Measurements from ENCODE around the gene NBPF20. TPM values are rescaled to one million over a fixed set of nuclear protein-coding genes. Genes with fewer than 3 reads are reported as not detected.
"Not testable (repeated sequence)": the region's sequence is repeated elsewhere in the genome, so short reads cannot be mapped to it uniquely, and the experiment has no call there.

NBPF20 gene
- total RNA-seq, 1 donor from 2014 or later: 1.2 TPM

GRCh38 chr1:145407266-145407665, 18.1 kb downstream of the NBPF20 start:
- not testable (repeated sequence) for H3K36me3 Mint-ChIP-seq (ENCODE audit: unreplicated experiment); H3K4me3 Mint-ChIP-seq (ENCODE audit: unreplicated experiment)

GRCh38 chr1:145404949-145405348, 20.5 kb downstream of the NBPF20 start:
- H3K36me3 Mint-ChIP-seq (ENCODE audit: unreplicated experiment); H3K4me1 Mint-ChIP-seq (ENCODE audit: low read depth, unreplicated experiment); H3K27me3 Mint-ChIP-seq (ENCODE audit: unreplicated experiment); H3K27ac Mint-ChIP-seq (ENCODE audit: unreplicated experiment); H3K9me3 Mint-ChIP-seq (ENCODE audit: unreplicated experiment); H3K4me3 Mint-ChIP-seq (ENCODE audit: unreplicated experiment); DNase-seq: not testable (repeated sequence)

More at GRCh38 chr1:145407266-145407665, 18.1 kb downstream of the NBPF20 start:
- not testable (repeated sequence) for H3K27ac Mint-ChIP-seq (ENCODE audit: unreplicated experiment); H3K9me3 Mint-ChIP-seq (ENCODE audit: unreplicated experiment); DNase-seq; H3K4me1 Mint-ChIP-seq (ENCODE audit: low read depth, unreplicated experiment); H3K27me3 Mint-ChIP-seq (ENCODE audit: unreplicated experiment)

DNA sequence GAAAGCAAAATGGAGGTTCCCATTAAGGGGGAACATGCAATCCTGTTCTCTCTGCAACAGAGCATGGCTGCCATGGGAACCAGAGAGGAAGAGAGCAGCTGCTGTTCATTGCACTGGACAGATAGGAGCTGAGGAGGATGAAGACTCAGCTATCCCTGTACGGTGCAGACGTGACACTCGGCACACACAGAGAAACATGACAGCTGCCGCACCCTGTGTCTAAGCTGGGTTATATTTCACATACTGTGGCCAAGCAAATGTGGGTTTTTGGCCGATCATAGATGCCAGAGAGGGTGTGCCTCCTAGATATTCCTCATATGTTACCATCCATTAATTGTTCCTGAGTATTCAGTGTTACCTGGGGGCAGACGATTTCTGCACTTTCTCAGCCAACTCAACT, 24.7 kb downstream of the NBPF20 start:
- not testable (repeated sequence) for H3K9me3 Mint-ChIP-seq (ENCODE audit: unreplicated experiment); DNase-seq; H3K27ac Mint-ChIP-seq (ENCODE audit: unreplicated experiment); H3K4me3 Mint-ChIP-seq (ENCODE audit: unreplicated experiment); H3K4me1 Mint-ChIP-seq (ENCODE audit: low read depth, unreplicated experiment); H3K27me3 Mint-ChIP-seq (ENCODE audit: unreplicated experiment); H3K36me3 Mint-ChIP-seq (ENCODE audit: unreplicated experiment)

Other genes starting within 250 kb of the NBPF20 start
- not detected for gene PPIAL4D, start 183.4 kb downstream of the NBPF20 start, total RNA-seq (ENCODE audit: unreplicated experiment)
- gene GPR89A, start 182.4 kb upstream of the NBPF20 start, total RNA-seq (ENCODE audit: unreplicated experiment): 31.4 TPM